Measurements from ENCODE around the gene GIN1.

GIN1 gene

GRCh38 chr5:103090791-103091190, 29.1 kb downstream of the GIN1 start:
- Histone ChIP-seq H3K4me3 (replicated peaks; ENCODE audit: insufficient read depth, low read length) (no peak overlapping the region), H3K27ac (replicated peaks) (no peak overlapping the region), H3K27me3 (ENCODE audit: insufficient read depth, poor library complexity, severe bottlenecking) (no peaks in the 10 kb centered on the region)
- TF ChIP-seq POLR2AphosphoS5 (IDR thresholded peaks at IDR 0.05; ENCODE audit: low read depth), result no peak
- TF ChIP-seq, protein P1, sequence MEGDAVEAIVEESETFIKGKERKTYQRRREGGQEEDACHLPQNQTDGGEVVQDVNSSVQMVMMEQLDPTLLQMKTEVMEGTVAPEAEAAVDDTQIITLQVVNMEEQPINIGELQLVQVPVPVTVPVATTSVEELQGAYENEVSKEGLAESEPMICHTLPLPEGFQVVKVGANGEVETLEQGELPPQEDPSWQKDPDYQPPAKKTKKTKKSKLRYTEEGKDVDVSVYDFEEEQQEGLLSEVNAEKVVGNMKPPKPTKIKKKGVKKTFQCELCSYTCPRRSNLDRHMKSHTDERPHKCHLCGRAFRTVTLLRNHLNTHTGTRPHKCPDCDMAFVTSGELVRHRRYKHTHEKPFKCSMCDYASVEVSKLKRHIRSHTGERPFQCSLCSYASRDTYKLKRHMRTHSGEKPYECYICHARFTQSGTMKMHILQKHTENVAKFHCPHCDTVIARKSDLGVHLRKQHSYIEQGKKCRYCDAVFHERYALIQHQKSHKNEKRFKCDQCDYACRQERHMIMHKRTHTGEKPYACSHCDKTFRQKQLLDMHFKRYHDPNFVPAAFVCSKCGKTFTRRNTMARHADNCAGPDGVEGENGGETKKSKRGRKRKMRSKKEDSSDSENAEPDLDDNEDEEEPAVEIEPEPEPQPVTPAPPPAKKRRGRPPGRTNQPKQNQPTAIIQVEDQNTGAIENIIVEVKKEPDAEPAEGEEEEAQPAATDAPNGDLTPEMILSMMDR (IDR thresholded peaks at IDR 0.05; ENCODE audit: insufficient read depth, low read length), result no peak
- no peak for TF ChIP-seq SPI1 (IDR thresholded peaks at IDR 0.05; ENCODE audit: borderline replicate concordance, low read depth)
- TF ChIP-seq REST (IDR thresholded peaks at IDR 0.05; ENCODE audit: insufficient replicate concordance, low read depth), result no peak
- TF ChIP-seq GABPA (IDR thresholded peaks at IDR 0.05; ENCODE audit: low read depth), result no peak
- DNase-seq (ENCODE audit: low read depth in 1 of 2, low spot score in 1 of 2), result no peak

GRCh38 chr5:103089272-103089671, 30.7 kb downstream of the GIN1 start:
- TF ChIP-seq GABPA (IDR thresholded peaks at IDR 0.05; ENCODE audit: low read depth) (no peak), POLR2AphosphoS5 (IDR thresholded peaks at IDR 0.05; ENCODE audit: low read depth) (no peak), REST (IDR thresholded peaks at IDR 0.05; ENCODE audit: insufficient replicate concordance, low read depth) (no peak), SPI1 (IDR thresholded peaks at IDR 0.05; ENCODE audit: borderline replicate concordance, low read depth) (no peak)
- TF ChIP-seq, protein P1 (IDR thresholded peaks at IDR 0.05; ENCODE audit: insufficient read depth, low read length), result no peak
- H3K27ac ChIP-seq (replicated peaks), result no peak overlapping the region
- DNase-seq (ENCODE audit: low read depth in 1 of 2, low spot score in 1 of 2), result no peak
- no peaks in the 10 kb centered on the region for H3K27me3 ChIP-seq (ENCODE audit: insufficient read depth, poor library complexity, severe bottlenecking)
- no peak overlapping the region for H3K4me3 ChIP-seq (replicated peaks; ENCODE audit: insufficient read depth, low read length)

DNA sequence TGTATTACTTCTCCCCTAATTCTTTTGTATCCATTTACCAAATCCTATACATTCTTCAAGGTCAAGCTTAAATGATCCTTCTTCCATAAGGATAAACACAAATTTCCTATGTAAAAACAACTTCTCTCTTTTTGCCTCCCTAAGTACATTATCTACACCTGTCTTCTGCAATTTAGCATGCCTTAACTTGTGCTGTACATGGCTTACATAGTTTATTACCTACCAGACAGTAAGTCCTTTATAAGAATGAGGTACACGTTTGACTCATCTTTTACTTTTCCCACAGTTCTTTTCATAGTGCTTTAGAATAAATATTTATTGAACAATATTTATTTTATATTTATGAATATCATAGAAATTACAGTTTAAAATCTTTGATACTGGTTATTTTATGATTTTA, 33.4 kb downstream of the GIN1 start:
- TF ChIP-seq GABPA (IDR thresholded peaks at IDR 0.05; ENCODE audit: low read depth), result no peak
- TF ChIP-seq REST (IDR thresholded peaks at IDR 0.05; ENCODE audit: insufficient replicate concordance, low read depth), result no peak
- TF ChIP-seq, protein P1 (IDR thresholded peaks at IDR 0.05; ENCODE audit: insufficient read depth, low read length), result no peak
- TF ChIP-seq SPI1 (IDR thresholded peaks at IDR 0.05; ENCODE audit: borderline replicate concordance, low read depth), result no peak
- TF ChIP-seq POLR2AphosphoS5 (IDR thresholded peaks at IDR 0.05; ENCODE audit: low read depth), result no peak
- H3K4me3 ChIP-seq (replicated peaks; ENCODE audit: insufficient read depth, low read length), result no peak overlapping the region
- H3K27ac ChIP-seq (replicated peaks), result no peak overlapping the region
- no peaks in the 10 kb centered on the region for H3K27me3 ChIP-seq (ENCODE audit: insufficient read depth, poor library complexity, severe bottlenecking)
- DNase-seq (ENCODE audit: low read depth in 1 of 2, low spot score in 1 of 2), result no peak

Measured in HL-60 (cell line).